C4-2B (cell line): ENCODE results near the gene ZBTB21.

Experiments
- CTCF ChIP-seq: fragments of 450-650 bp; conservative IDR thresholded peaks from 2 replicates; pipeline ENCODE4 v1.5.1; 2017; ENCODE audit warnings: mild to moderate bottlenecking
- ZFX ChIP-seq: fragments of 450-650 bp; IDR thresholded peaks from 2 replicates; pipeline ENCODE4 v1.6.1; 2017

- TF ChIP-seq CTCF, result no peak
- TF ChIP-seq ZFX, result no peak
Measured at GRCh38 chr21:42007356-42007940, 2.7 kb downstream of the ZBTB21 start.
